Activated T-helper 17 cell treated with anti-CD3 and anti-CD28 coated beads, Interleukin-2, amount 50 U/mL, for 72 hours (primary cell): ENCODE measurements around the gene ASCC1. TPM values are rescaled to one million over a fixed set of nuclear protein-coding genes. Genes with fewer than 3 reads are reported as not detected.
"Not testable (repeated sequence)": the region's sequence is repeated elsewhere in the genome, so short reads cannot be mapped to it uniquely, and the experiment has no call there.

Experiments used
- ATAC-seq: fragments of 150-1000 bp; cut with Tn5 transposase; replicated peaks from 2 replicates; pipeline ENCODE4 v1.10.0; 2021; ENCODE audit warnings: mild to moderate bottlenecking, moderate library complexity
- H3K27ac Mint-ChIP-seq: one replicate; pipeline ENCODE4 v1.8.0; 2022; ENCODE audit warnings: mixed read lengths
- H3K27me3 Mint-ChIP-seq: one replicate; pipeline ENCODE4 v1.8.0; 2022; ENCODE audit warnings: mixed read lengths
- H3K36me3 Mint-ChIP-seq: one replicate; pipeline ENCODE4 v1.8.0; 2022; ENCODE audit warnings: low read depth, mild to moderate bottlenecking, mixed read lengths
- H3K4me1 Mint-ChIP-seq: one replicate; pipeline ENCODE4 v1.8.0; 2022; ENCODE audit warnings: mixed read lengths
- H3K4me3 Mint-ChIP-seq: one replicate; pipeline ENCODE4 v1.8.0; 2022; ENCODE audit warnings: mild to moderate bottlenecking, mixed read lengths
- H3K9me3 Mint-ChIP-seq: one replicate; pipeline ENCODE4 v1.8.0; 2022; ENCODE audit warnings: mixed read lengths
- total RNA-seq, 2 donors: library from RNA; stranded (reverse); gene quantifications; one replicate each; pipeline ENCODE4 v1.2.3, GENCODE V29; 2022

The ASCC1 gene
- total RNA-seq, 2 donors from 2014 or later = 44.0 to 48.6 TPM

GRCh38 chr10:72254813-72255568, 38.9 kb upstream of the ASCC1 start:
- H3K36me3 Mint-ChIP-seq = peaks cover 4% of the 10 kb centered on the region
- ATAC-seq = peak; percentile 28
- H3K4me1 Mint-ChIP-seq = peaks cover 53% of the 10 kb centered on the region
- no peaks in the 10 kb centered on the region for H3K9me3 Mint-ChIP-seq
- no peaks in the 10 kb centered on the region for H3K27me3 Mint-ChIP-seq
- peak overlapping the region; percentile 75 for H3K27ac Mint-ChIP-seq
- peak overlapping the region; percentile 80 for H3K4me3 Mint-ChIP-seq

GRCh38 chr10:72253578-72253977, 37.5 kb upstream of the ASCC1 start:
- peak overlapping the region; percentile 86 for H3K27ac Mint-ChIP-seq
- no peak for ATAC-seq

GRCh38 chr10:72252972-72253371, 36.9 kb upstream of the ASCC1 start:
- H3K27me3 Mint-ChIP-seq = no peaks in the 10 kb centered on the region
- no peaks in the 10 kb centered on the region for H3K9me3 Mint-ChIP-seq
- no peak for ATAC-seq
- H3K36me3 Mint-ChIP-seq = no peaks in the 10 kb centered on the region
- peak overlapping the region; percentile 86 for H3K27ac Mint-ChIP-seq
- peaks cover 40% of the 10 kb centered on the region for H3K4me1 Mint-ChIP-seq
- peak overlapping the region; percentile 40 for H3K4me3 Mint-ChIP-seq

More at GRCh38 chr10:72253578-72253977, 37.5 kb upstream of the ASCC1 start:
- no peaks in the 10 kb centered on the region for H3K36me3 Mint-ChIP-seq
- peak overlapping the region; percentile 40 for H3K4me3 Mint-ChIP-seq
- peaks cover 41% of the 10 kb centered on the region for H3K4me1 Mint-ChIP-seq
- no peaks in the 10 kb centered on the region for H3K27me3 Mint-ChIP-seq
- H3K9me3 Mint-ChIP-seq = no peaks in the 10 kb centered on the region

GRCh38 chr10:72251635-72252034, 35.6 kb upstream of the ASCC1 start:
- Mint-ChIP-seq H3K27me3 (no peaks in the 10 kb centered on the region), H3K9me3 (no peaks in the 10 kb centered on the region), H3K4me1 (peaks cover 32% of the 10 kb centered on the region), H3K27ac (no peak overlapping the region), H3K4me3 (no peak overlapping the region), H3K36me3 (no peaks in the 10 kb centered on the region)
- ATAC-seq = no peak

GRCh38 chr10:72250666-72251065, 34.6 kb upstream of the ASCC1 start:
- Mint-ChIP-seq H3K27me3 (no peaks in the 10 kb centered on the region), H3K36me3 (no peaks in the 10 kb centered on the region), H3K27ac (peak overlapping the region; percentile 25), H3K9me3 (no peaks in the 10 kb centered on the region), H3K4me1 (peaks cover 30% of the 10 kb centered on the region), H3K4me3 (peak overlapping the region; percentile 89)
- ATAC-seq = no peak

GRCh38 chr10:72249176-72249862, 33.2 kb upstream of the ASCC1 start:
- H3K27me3 Mint-ChIP-seq, H3K36me3 Mint-ChIP-seq, H3K9me3 Mint-ChIP-seq, ATAC-seq: not testable (repeated sequence)
- Mint-ChIP-seq H3K4me1 (peaks cover 30% of the 10 kb centered on the region), H3K27ac (peak overlapping the region; percentile 90), H3K4me3 (peak overlapping the region; percentile 89)

GRCh38 chr10:72248468-72249151, 32.5 kb upstream of the ASCC1 start:
- H3K9me3 Mint-ChIP-seq = no peaks in the 10 kb centered on the region
- H3K27me3 Mint-ChIP-seq = no peaks in the 10 kb centered on the region
- peaks cover 33% of the 10 kb centered on the region for H3K4me1 Mint-ChIP-seq
- peak overlapping the region; percentile 89 for H3K4me3 Mint-ChIP-seq
- H3K36me3 Mint-ChIP-seq = no peaks in the 10 kb centered on the region
- peak; percentile 88 for ATAC-seq
- H3K27ac Mint-ChIP-seq = peak overlapping the region; percentile 90

GRCh38 chr10:72245949-72246525, 30.0 kb upstream of the ASCC1 start:
- Mint-ChIP-seq H3K36me3 (no peaks in the 10 kb centered on the region), H3K4me3 (peak overlapping the region; percentile 5), H3K27me3 (no peaks in the 10 kb centered on the region), H3K27ac (no peak overlapping the region), H3K4me1 (peaks cover 31% of the 10 kb centered on the region), H3K9me3 (no peaks in the 10 kb centered on the region)
- no peak for ATAC-seq

GRCh38 chr10:72244573-72245038, 28.5 kb upstream of the ASCC1 start:
- no peak for ATAC-seq
- Mint-ChIP-seq H3K4me3 (peak overlapping the region; percentile 17), H3K36me3 (no peaks in the 10 kb centered on the region), H3K27ac (peak overlapping the region; percentile 30), H3K9me3 (no peaks in the 10 kb centered on the region), H3K4me1 (peaks cover 31% of the 10 kb centered on the region), H3K27me3 (no peaks in the 10 kb centered on the region)

GRCh38 chr10:72243822-72244437, 27.9 kb upstream of the ASCC1 start:
- H3K9me3 Mint-ChIP-seq = no peaks in the 10 kb centered on the region
- H3K4me1 Mint-ChIP-seq = peaks cover 34% of the 10 kb centered on the region
- peak overlapping the region; percentile 17 for H3K4me3 Mint-ChIP-seq
- H3K36me3 Mint-ChIP-seq = no peaks in the 10 kb centered on the region
- no peak for ATAC-seq
- no peaks in the 10 kb centered on the region for H3K27me3 Mint-ChIP-seq
- H3K27ac Mint-ChIP-seq = peak overlapping the region; percentile 50

GRCh38 chr10:72242675-72243074, 26.6 kb upstream of the ASCC1 start:
- peaks cover 7% of the 10 kb centered on the region for H3K36me3 Mint-ChIP-seq
- H3K27ac Mint-ChIP-seq = peak overlapping the region; percentile 73
- peak; percentile 18 for ATAC-seq
- H3K27me3 Mint-ChIP-seq = no peaks in the 10 kb centered on the region
- H3K4me3 Mint-ChIP-seq = peak overlapping the region; percentile 43
- H3K9me3 Mint-ChIP-seq = no peaks in the 10 kb centered on the region
- peaks cover 34% of the 10 kb centered on the region for H3K4me1 Mint-ChIP-seq

GRCh38 chr10:72241691-72242252, 25.7 kb upstream of the ASCC1 start:
- H3K27me3 Mint-ChIP-seq = no peaks in the 10 kb centered on the region
- H3K27ac Mint-ChIP-seq = peak overlapping the region; percentile 12
- H3K9me3 Mint-ChIP-seq = no peaks in the 10 kb centered on the region
- no peak for ATAC-seq
- H3K4me1 Mint-ChIP-seq = peaks cover 34% of the 10 kb centered on the region
- no peak overlapping the region for H3K4me3 Mint-ChIP-seq
- peaks cover 16% of the 10 kb centered on the region for H3K36me3 Mint-ChIP-seq

GRCh38 chr10:72240371-72240770, 24.3 kb upstream of the ASCC1 start:
- H3K4me1 Mint-ChIP-seq = peaks cover 30% of the 10 kb centered on the region
- no peak overlapping the region for H3K4me3 Mint-ChIP-seq
- H3K36me3 Mint-ChIP-seq = peaks cover 30% of the 10 kb centered on the region
- ATAC-seq = no peak
- H3K9me3 Mint-ChIP-seq = no peaks in the 10 kb centered on the region
- H3K27me3 Mint-ChIP-seq = no peaks in the 10 kb centered on the region
- peak overlapping the region; percentile 8 for H3K27ac Mint-ChIP-seq

GRCh38 chr10:72239409-72239808, 23.3 kb upstream of the ASCC1 start:
- no peaks in the 10 kb centered on the region for H3K27me3 Mint-ChIP-seq
- H3K4me1 Mint-ChIP-seq = peaks cover 26% of the 10 kb centered on the region
- no peak for ATAC-seq
- no peaks in the 10 kb centered on the region for H3K9me3 Mint-ChIP-seq
- peak overlapping the region; percentile 8 for H3K27ac Mint-ChIP-seq
- peaks cover 39% of the 10 kb centered on the region for H3K36me3 Mint-ChIP-seq
- no peak overlapping the region for H3K4me3 Mint-ChIP-seq
